Endothelial cell of umbilical vein (primary cell): ENCODE measurements around the gene EMX1. TPM values are rescaled to one million over a fixed set of nuclear protein-coding genes. Genes with fewer than 3 reads are reported as not detected.

Experiments used
- BruUV-seq: library from RNA; stranded (reverse); fragments of 400-500 nt; replicated peaks from 2 replicates; lab custom pipeline; 2021; lab: Mats Ljungman, UMichigan
- CTCF ChIA-PET: fragments of 300-600, 350-600 bp; sonication (Branson Sonifier 250); formaldehyde crosslinking; loops from one replicate; lab custom pipeline; 2021; ENCODE audit warnings: antibody characterized with exemption, inconsistent platforms; lab: Charles Lee
- POLR2A ChIA-PET: fragments of 300-600, 350-600 bp; sonication (Branson Sonifier 250); formaldehyde crosslinking; loops from one replicate; lab custom pipeline; 2021; ENCODE audit warnings: antibody characterized with exemption, inconsistent platforms; lab: Charles Lee
- DNase-seq: peaks from one replicate; pipeline ENCODE4 v3.0.0-alpha.2; 2011; ENCODE audit warnings: low read depth, low spot score
- FAIRE-seq: peaks from 2 replicates; lab custom pipeline; 2011; peaks lifted over from hg19 to GRCh38; lab: Jason Lieb, UNC
- H2AFZ ChIP-seq: 2 replicates; pipeline ENCODE4 v1.6.0; 2012; ENCODE audit warnings: low read depth, low read length, control low read depth, inconsistent platforms
- H3K27ac ChIP-seq: 2 replicates; pipeline ENCODE4 v1.5.1; 2011; ENCODE audit warnings: low read depth, mild to moderate bottlenecking, control low read depth, low read length, moderate library complexity; ENCODE audit not compliant: insufficient read depth
- H3K27me3 ChIP-seq, 2 experiments: 2 replicates each; pipeline versions ENCODE4 v1.6.0 to v1.6.1; 2011; ENCODE audit warnings: low read length in 2 of 2, mixed read lengths in 1 of 2; ENCODE audit not compliant: control insufficient read depth in 2 of 2, insufficient read depth in 2 of 2
- H3K36me3 ChIP-seq, 2 experiments: 2 replicates in 1 of 2; 3 replicates in 1 of 2; pipeline ENCODE4 v1.5.1; 2011; ENCODE audit warnings: low read length in 2 of 2, mild to moderate bottlenecking in 1 of 2, moderate library complexity in 1 of 2; ENCODE audit not compliant: control insufficient read depth in 2 of 2, insufficient read depth in 2 of 2; ENCODE audit errors: extremely low read depth in 1 of 2
- H3K4me1 ChIP-seq: 3 replicates; pipeline ENCODE4 v1.5.1; 2011; ENCODE audit warnings: mild to moderate bottlenecking, low read length; ENCODE audit not compliant: control insufficient read depth, insufficient read depth; ENCODE audit errors: extremely low read depth
- H3K4me2 ChIP-seq: 2 replicates; pipeline ENCODE4 v1.6.1; 2011; ENCODE audit warnings: low read length, control low read depth, mixed read lengths; ENCODE audit not compliant: insufficient read depth
- H3K4me3 ChIP-seq, 3 experiments: fragments of 200-600 bp in 1 of 3; sonication (generic), shearing (Covaris generic) in 1 of 3; replicated peaks in 1 of 3; 2 replicates each; pipeline ENCODE4 v1.5.1; 2011 to 2016; ENCODE audit warnings: control low read depth in 3 of 3, low read length in 3 of 3, mild to moderate bottlenecking in 2 of 3, inconsistent platforms in 1 of 3, low read depth in 1 of 3, moderate library complexity in 1 of 3; ENCODE audit not compliant: insufficient read depth in 1 of 3
- H3K79me2 ChIP-seq: 2 replicates; pipeline ENCODE4 v1.6.0; 2012; ENCODE audit warnings: low read length, inconsistent platforms; ENCODE audit not compliant: control insufficient read depth, insufficient read depth
- H3K9ac ChIP-seq: replicated peaks from 2 replicates; pipeline ENCODE3; 2011; ENCODE audit warnings: low read length, control low read depth; ENCODE audit not compliant: insufficient read depth; ENCODE audit errors: extremely low read depth
- H3K9me1 ChIP-seq: replicated peaks from 3 replicates; pipeline ENCODE4 v1.6.0; 2011; ENCODE audit warnings: mild to moderate bottlenecking, low read length; ENCODE audit not compliant: control insufficient read depth, insufficient read depth; ENCODE audit errors: extremely low read depth
- H3K9me3 ChIP-seq: replicated peaks from 2 replicates; pipeline ENCODE4 v1.5.1; 2012; ENCODE audit warnings: low read length, inconsistent platforms; ENCODE audit not compliant: control insufficient read depth, insufficient read depth
- H4K20me1 ChIP-seq: replicated peaks from 2 replicates; pipeline ENCODE3; 2011; ENCODE audit warnings: mild to moderate bottlenecking, low read length; ENCODE audit not compliant: control insufficient read depth, insufficient read depth; ENCODE audit errors: extremely low read depth
- CTCF ChIP-seq, 2 donors: IDR thresholded peaks; 1 replicate in 1 of 2; 2 replicates in 1 of 2; pipeline ENCODE4 v1.5.1; 2011; ENCODE audit warnings: low read length in 2 of 2, mild to moderate bottlenecking in 2 of 2, moderate library complexity in 2 of 2, control low read depth in 1 of 2, inconsistent platforms in 1 of 2, low read depth in 1 of 2; ENCODE audit not compliant: insufficient read depth in 1 of 2; ENCODE audit errors: extremely low read depth in 1 of 2
- EZH2 ChIP-seq: IDR thresholded peaks from 2 replicates; pipeline ENCODE4 v1.6.1; 2012; ENCODE audit warnings: borderline replicate concordance, low read depth, mild to moderate bottlenecking, moderate library complexity, low read length, inconsistent platforms; ENCODE audit not compliant: severe bottlenecking
- FOS ChIP-seq: IDR thresholded peaks from 2 replicates; pipeline ENCODE4 v1.6.1; 2011; ENCODE audit warnings: mild to moderate bottlenecking, low read length, moderate library complexity, borderline replicate concordance; ENCODE audit not compliant: insufficient read depth
- GATA2 ChIP-seq: IDR thresholded peaks from 2 replicates; pipeline ENCODE4 v1.7.0; 2011; ENCODE audit warnings: low read depth, mild to moderate bottlenecking, moderate library complexity, mixed read lengths, low read length; ENCODE audit not compliant: insufficient read length, insufficient read depth
- JUN ChIP-seq: IDR thresholded peaks from 2 replicates; pipeline ENCODE4 v1.6.1; 2011; ENCODE audit warnings: borderline replicate concordance, low read depth; ENCODE audit not compliant: insufficient read length, insufficient read depth
- MAX ChIP-seq: IDR thresholded peaks from 2 replicates; pipeline ENCODE4 v1.6.1; 2011; ENCODE audit not compliant: insufficient read depth, insufficient read length
- MYC ChIP-seq: IDR thresholded peaks from one replicate; pipeline ENCODE4 v1.6.1; 2011; ENCODE audit warnings: mild to moderate bottlenecking, low read depth, low read length
- POLR2A ChIP-seq: IDR thresholded peaks from 2 replicates; pipeline ENCODE4 v1.6.1; 2012; ENCODE audit warnings: low read depth, mild to moderate bottlenecking, control low read depth, low read length
- POLR2AphosphoS5 ChIP-seq: IDR thresholded peaks from 2 replicates; pipeline ENCODE4 v1.6.1; 2012; ENCODE audit warnings: low read depth, mild to moderate bottlenecking, control low read depth, low read length, moderate library complexity; ENCODE audit not compliant: insufficient read depth
- dilution Hi-C: fragments of 300-500 bp; cut with MboI; formaldehyde crosslinking; loops from one replicate; pipeline ENCODE4 v1.15.0; 2019; ENCODE audit warnings: low sequenced_read_pairs; ENCODE audit not compliant: extremely low pct_ligation_motif_present
- intact Hi-C: fragments of 100-400 bp; cut with micrococcal nuclease; formaldehyde crosslinking; loops from one replicate; pipeline ENCODE4 v1.10.0; 2022
- polyA plus RNA-seq, 4 experiments: library from polyadenylated mRNA; depleted of rRNA in 3 of 4; stranded (reverse) in 3 of 4; unstranded in 1 of 4; fragments of >200 nt; gene quantifications; 2 replicates each; pipeline versions ENCODE4 v1.2.1 to v1.2.3, GENCODE V29; 2011 to 2012; ENCODE audit warnings: missing spikeins in 1 of 4
- total RNA-seq: library from RNA; stranded (reverse); gene quantifications from 2 replicates; pipeline ENCODE4 v1.2.3, GENCODE V29; 2021

EMX1 gene
- total and polyA plus RNA-seq, 2 donors (not counting 3 experiments of a cell fraction or from before 2014, with no cell fraction given), result not detected

DNA sequence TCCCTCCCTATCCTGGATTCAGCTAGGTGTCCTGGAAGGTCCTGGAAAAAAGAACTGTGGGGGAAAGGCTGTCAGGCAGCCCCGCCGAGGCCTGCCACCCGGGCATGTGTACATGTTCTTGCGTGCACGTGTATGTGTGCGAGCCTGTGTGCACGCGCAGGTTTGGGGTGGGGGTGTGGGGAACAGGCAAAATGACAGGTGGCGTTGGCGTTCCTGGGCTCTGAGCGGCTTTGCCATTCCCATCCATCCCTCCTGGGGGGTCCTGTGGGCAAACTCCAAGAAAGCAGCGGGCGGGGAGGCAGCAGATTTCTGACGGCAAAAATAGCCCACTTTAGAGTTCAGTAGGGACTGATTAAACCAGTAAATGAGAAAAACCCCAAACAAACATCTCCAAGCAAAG lies 35.6 kb downstream of the EMX1 start:
- FAIRE-seq, result no peak
- CTCF ChIA-PET, result interaction anchor here (0.9 to 1.2 kb wide), 3 partner anchors 21 to 60 kb away, joined by 3 to 5 read pairs (median 5); no protein-coding TSS in a partner anchor
- TF ChIP-seq MYC (no peak), MAX (no peak), GATA2 (no peak), FOS (no peak), JUN (no peak)
- intact Hi-C loops (no loop called here), dilution Hi-C loops (no loop called here)
- Histone ChIP-seq H3K4me2 (no peak overlapping the region), H3K4me3 (no peak overlapping the region), H3K79me2 (no peaks in the 10 kb centered on the region), H2AFZ (no peak overlapping the region), H4K20me1 (no peaks in the 10 kb centered on the region), H3K4me1 (no peaks in the 10 kb centered on the region), H3K36me3 (no peaks in the 10 kb centered on the region), H3K9me3 (no peaks in the 10 kb centered on the region), H3K27ac (no peak overlapping the region), H3K9me1 (no peaks in the 10 kb centered on the region), H3K9ac (no peak overlapping the region), H3K27me3 (no peaks in the 10 kb centered on the region)
- BruUV-seq, result no TSS peak
- no peak for DNase-seq
- POLR2A ChIA-PET, result no interaction called here

- H3K4me2 ChIP-seq, result no peak overlapping the region
- no peak for TF ChIP-seq POLR2AphosphoS5
- no peak for TF ChIP-seq CTCF (IDR thresholded peaks at IDR 0.05; ENCODE audit: extremely low read depth in 1 of 2, insufficient read depth in 1 of 2, low read depth in 1 of 2, low read length in 2 of 2)
- no peak for TF ChIP-seq GATA2
- no peak for TF ChIP-seq MYC
- TF ChIP-seq MAX, result no peak
- no peak for TF ChIP-seq FOS
- TF ChIP-seq POLR2A, result no peak
- TF ChIP-seq JUN, result no peak
- no peak for TF ChIP-seq EZH2
- intact Hi-C loops, result no loop called here
- no peak overlapping the region for H2AFZ ChIP-seq
- CTCF ChIA-PET, result no interaction called here
- no peaks in the 10 kb centered on the region for H3K9me3 ChIP-seq
- no peak overlapping the region for H3K4me3 ChIP-seq
- H3K9ac ChIP-seq, result no peak overlapping the region
- no peaks in the 10 kb centered on the region for H3K79me2 ChIP-seq
- H3K9me1 ChIP-seq, result no peaks in the 10 kb centered on the region
- POLR2A ChIA-PET, result interaction anchor here (0.6 kb wide), 1 partner anchor 10 kb away, joined by 11 read pairs; no protein-coding TSS in a partner anchor
- no peaks in the 10 kb centered on the region for H3K27me3 ChIP-seq
- H4K20me1 ChIP-seq, result no peaks in the 10 kb centered on the region
- H3K27ac ChIP-seq, result no peak overlapping the region
- no peaks in the 10 kb centered on the region for H3K4me1 ChIP-seq
- DNase-seq (no peak), FAIRE-seq (no peak)
- no TSS peak for BruUV-seq
- H3K36me3 ChIP-seq, result no peaks in the 10 kb centered on the region
- dilution Hi-C loops, result no loop called here
These were observed 36.2 kb downstream of the EMX1 start for GRCh38 chr2:72953528-72953927.
